ENCODE results near the gene ZNF750.

The ZNF750 gene

DNA sequence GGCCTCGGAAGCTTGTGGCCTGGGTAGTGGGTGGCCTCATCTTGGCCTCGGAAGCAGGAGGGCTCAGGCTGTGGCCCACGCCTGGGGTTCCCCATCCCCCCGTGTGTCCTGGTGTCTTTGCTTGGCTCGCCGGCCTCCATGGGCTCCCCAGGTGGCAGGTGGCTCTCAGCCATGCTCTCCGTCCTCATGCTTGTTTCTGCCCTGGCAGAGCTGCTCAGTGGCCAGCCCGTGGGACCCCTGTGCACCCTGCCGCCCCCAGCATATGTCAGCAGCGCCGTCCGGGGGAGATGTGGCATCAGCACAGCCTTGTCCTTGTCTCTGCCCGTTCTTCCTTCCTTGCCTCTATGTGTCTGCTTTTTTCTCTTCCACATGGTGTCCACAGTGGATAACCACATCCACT lies 49.4 kb downstream of the ZNF750 start:
- H3K4me3 ChIP-seq (ENCODE audit: low read depth in 1 of 2, low read length in 1 of 2) = no peak overlapping the region
- no peaks in the 10 kb centered on the region for H3K9me3 ChIP-seq
- H3K27me3 ChIP-seq = no peaks in the 10 kb centered on the region
- H3K27ac ChIP-seq = no peak overlapping the region
- TF ChIP-seq, protein P1, sequence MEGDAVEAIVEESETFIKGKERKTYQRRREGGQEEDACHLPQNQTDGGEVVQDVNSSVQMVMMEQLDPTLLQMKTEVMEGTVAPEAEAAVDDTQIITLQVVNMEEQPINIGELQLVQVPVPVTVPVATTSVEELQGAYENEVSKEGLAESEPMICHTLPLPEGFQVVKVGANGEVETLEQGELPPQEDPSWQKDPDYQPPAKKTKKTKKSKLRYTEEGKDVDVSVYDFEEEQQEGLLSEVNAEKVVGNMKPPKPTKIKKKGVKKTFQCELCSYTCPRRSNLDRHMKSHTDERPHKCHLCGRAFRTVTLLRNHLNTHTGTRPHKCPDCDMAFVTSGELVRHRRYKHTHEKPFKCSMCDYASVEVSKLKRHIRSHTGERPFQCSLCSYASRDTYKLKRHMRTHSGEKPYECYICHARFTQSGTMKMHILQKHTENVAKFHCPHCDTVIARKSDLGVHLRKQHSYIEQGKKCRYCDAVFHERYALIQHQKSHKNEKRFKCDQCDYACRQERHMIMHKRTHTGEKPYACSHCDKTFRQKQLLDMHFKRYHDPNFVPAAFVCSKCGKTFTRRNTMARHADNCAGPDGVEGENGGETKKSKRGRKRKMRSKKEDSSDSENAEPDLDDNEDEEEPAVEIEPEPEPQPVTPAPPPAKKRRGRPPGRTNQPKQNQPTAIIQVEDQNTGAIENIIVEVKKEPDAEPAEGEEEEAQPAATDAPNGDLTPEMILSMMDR (IDR thresholded peaks at IDR 0.05) = no peak
- H3K36me3 ChIP-seq = no peaks in the 10 kb centered on the region
- H3K4me1 ChIP-seq (ENCODE audit: control insufficient read depth in 1 of 2, insufficient read depth in 1 of 2, low read depth in 1 of 2, low read length in 1 of 2) = no peaks in the 10 kb centered on the region

DNA sequence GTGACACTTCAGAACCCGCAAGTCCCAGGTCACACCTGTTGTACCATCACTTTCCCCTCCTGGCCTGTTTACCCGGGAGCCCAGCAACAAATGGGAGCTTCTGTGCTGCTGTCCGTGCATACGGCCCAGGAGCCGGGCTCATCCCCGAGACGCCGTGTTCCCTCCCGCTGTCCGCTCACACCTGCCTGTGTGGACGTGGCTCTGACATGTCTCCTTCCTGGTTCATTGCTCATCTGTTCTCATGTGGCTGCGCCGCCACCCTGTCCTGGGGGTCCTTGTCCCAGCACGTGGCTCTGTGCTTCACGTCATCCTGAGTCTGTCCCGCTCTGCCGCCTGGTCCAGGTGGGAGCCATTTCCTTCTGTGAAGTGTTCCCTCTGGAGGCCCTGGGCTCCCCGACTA lies 50.0 kb downstream of the ZNF750 start:
- Histone ChIP-seq H3K27ac (no peak overlapping the region), H3K9me3 (no peaks in the 10 kb centered on the region), H3K36me3 (no peaks in the 10 kb centered on the region), H3K4me1 (ENCODE audit: control insufficient read depth in 1 of 2, insufficient read depth in 1 of 2, low read depth in 1 of 2, low read length in 1 of 2) (no peaks in the 10 kb centered on the region), H3K27me3 (no peaks in the 10 kb centered on the region), H3K4me3 (ENCODE audit: low read depth in 1 of 2, low read length in 1 of 2) (no peak overlapping the region)
- TF ChIP-seq, protein P1 (IDR thresholded peaks at IDR 0.05) = no peak

DNA sequence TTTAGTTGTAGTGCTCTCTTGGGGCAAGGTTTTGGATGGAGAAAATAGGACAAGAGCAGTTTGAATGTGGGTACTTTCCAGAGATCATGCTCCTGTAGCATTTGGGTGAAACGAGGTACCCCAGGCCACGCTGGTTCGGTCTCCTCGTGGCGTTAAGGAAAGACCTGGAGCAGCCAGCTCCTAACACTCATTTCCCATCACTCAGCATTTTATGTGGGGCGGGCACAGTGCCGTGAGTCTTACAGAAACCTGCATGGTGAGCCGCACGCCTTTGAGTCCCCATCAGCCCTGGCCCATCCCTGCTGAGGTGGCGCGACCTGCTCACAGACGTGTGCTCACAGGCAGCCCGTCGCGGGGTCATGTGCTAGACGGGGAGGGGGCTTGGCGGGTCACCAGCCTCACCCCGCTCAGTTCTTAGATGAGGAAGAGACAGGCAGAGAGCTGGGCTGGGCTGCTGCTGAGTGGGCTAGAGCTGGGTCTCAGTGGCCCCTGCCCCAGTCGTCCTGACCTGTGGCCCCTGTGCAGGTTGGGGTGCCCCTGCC lies 50.7 kb downstream of the ZNF750 start:
- TF ChIP-seq, protein P1 (IDR thresholded peaks at IDR 0.05) = no peak
- no peaks in the 10 kb centered on the region for H3K9me3 ChIP-seq
- no peak overlapping the region for H3K4me3 ChIP-seq (ENCODE audit: low read depth in 1 of 2, low read length in 1 of 2)
- H3K4me1 ChIP-seq (ENCODE audit: control insufficient read depth in 1 of 2, insufficient read depth in 1 of 2, low read depth in 1 of 2, low read length in 1 of 2) = no peaks in the 10 kb centered on the region
- no peak overlapping the region for H3K27ac ChIP-seq
- H3K36me3 ChIP-seq = no peaks in the 10 kb centered on the region
- no peaks in the 10 kb centered on the region for H3K27me3 ChIP-seq

DNA sequence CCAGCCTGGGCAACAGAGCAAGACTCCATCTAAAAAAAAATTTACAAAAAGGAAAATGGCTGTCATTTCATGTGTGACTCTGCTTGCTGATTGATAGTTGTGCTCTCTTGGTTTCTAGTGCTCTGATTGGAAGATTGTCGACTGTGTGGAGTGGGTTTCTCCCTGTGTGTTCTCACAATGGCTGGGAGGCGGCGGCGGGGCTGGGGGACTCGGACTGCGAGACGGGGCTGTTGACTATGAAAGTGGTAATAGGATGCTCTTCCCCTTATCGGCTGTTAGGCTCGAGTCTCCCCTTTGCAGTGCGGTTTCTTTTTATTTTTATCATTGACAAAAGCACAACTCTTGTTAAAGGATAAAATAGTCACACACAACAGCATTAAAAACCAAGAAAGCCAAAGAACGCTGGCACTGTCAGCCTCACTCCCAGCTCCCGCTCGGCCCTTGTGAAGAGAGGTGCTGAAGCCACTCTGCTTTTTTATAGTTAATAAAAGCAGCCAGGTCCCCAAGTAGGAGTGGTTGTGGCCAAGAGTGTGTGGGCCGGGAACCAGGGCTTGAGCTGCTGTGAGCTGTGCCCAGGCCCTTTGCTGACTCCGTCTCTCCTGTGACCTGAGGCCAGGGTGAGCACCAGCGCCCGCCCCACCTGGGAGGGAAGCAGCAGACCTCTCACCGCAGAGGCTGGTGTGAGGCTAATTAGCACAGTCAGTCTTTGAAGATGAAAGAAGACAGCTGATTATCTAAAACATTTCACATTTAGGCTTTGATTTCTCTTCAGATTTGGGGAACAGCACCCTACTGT lies 51.4 kb downstream of the ZNF750 start:
- no peak overlapping the region for H3K4me3 ChIP-seq (ENCODE audit: low read depth in 1 of 2, low read length in 1 of 2)
- H3K27ac ChIP-seq = no peak overlapping the region
- no peaks in the 10 kb centered on the region for H3K36me3 ChIP-seq
- no peaks in the 10 kb centered on the region for H3K27me3 ChIP-seq
- no peaks in the 10 kb centered on the region for H3K4me1 ChIP-seq (ENCODE audit: control insufficient read depth in 1 of 2, insufficient read depth in 1 of 2, low read depth in 1 of 2, low read length in 1 of 2)
- TF ChIP-seq, protein P1 (IDR thresholded peaks at IDR 0.05) = no peak
- H3K9me3 ChIP-seq = no peaks in the 10 kb centered on the region

DNA sequence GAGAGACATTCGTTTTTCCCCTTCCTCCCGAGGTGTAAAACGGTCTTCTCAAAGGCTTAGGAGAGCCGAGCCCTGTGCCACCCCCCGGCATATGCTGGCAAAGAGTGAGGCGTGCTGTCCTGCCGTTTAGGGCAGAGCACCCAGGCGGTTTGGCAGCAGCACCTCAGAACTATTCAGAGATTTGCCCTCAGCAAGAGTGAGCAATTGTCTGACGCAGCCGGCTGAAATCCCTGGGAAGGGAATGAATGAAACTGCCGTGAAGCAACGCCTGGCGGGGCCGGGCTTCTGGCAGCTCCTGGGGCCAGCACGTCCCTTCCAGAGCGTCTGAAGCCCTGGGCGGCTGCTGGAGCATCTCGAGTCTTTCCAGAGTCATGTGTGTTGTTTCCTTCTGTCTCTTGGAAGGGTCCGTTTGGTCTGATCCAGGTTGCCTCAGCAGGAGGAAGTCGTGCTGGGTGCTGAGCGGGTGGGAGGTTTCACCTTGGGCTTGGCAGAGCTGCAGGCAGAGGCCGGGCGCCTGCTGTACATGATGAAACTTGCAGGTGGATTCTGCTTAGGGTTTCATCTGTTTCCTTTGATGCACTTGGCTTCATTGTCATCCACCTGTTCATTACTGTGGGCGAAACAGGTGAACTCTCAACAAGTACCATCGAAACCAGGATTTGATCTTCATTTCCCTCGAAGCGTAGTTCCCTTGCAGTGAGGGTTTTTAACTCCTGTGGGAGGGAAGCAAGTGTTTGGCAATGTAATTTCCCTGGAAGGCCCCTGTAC lies 52.6 kb downstream of the ZNF750 start:
- no peak overlapping the region for H3K27ac ChIP-seq
- H3K4me1 ChIP-seq (ENCODE audit: control insufficient read depth in 1 of 2, insufficient read depth in 1 of 2, low read depth in 1 of 2, low read length in 1 of 2) = peaks cover 6 to 8% of the 10 kb centered on the region in 2 experiments
- H3K9me3 ChIP-seq = no peaks in the 10 kb centered on the region
- no peaks in the 10 kb centered on the region for H3K36me3 ChIP-seq
- no peaks in the 10 kb centered on the region for H3K27me3 ChIP-seq
- H3K4me3 ChIP-seq (ENCODE audit: low read depth in 1 of 2, low read length in 1 of 2) = no peak overlapping the region
- TF ChIP-seq, protein P1 (IDR thresholded peaks at IDR 0.05) = no peak
